SK-N-MC (cell line): ENCODE measurements around the gene KRT79.

Experiments used
- DNase-seq: peaks from one replicate; pipeline ENCODE4 v3.0.0-alpha.2; 2011; ENCODE audit warnings: low read depth, low spot score
- H3K27ac ChIP-seq: fragments of 200-600 bp; sonication (generic); 2 replicates; pipeline ENCODE4 v1.5.1; 2016; ENCODE audit warnings: mixed run types
- H3K36me3 ChIP-seq: fragments of 200-600 bp; sonication (generic); 2 replicates; pipeline ENCODE4 v1.6.1; 2017; ENCODE audit warnings: antibody characterized with exemption, low read length, mixed read lengths; ENCODE audit not compliant: insufficient read depth
- H3K4me3 ChIP-seq: fragments of 200-600 bp; sonication (generic); 2 replicates; pipeline ENCODE4 v1.5.1; 2016
- H3K9ac ChIP-seq: fragments of 200-600 bp; sonication (generic); 2 replicates; pipeline ENCODE4 v1.8.0; 2017; ENCODE audit warnings: mixed run types, mixed read lengths; ENCODE audit not compliant: insufficient read length
- H3K9me3 ChIP-seq: fragments of 200-600 bp; sonication (generic); 2 replicates; pipeline ENCODE4 v1.6.1; 2017; ENCODE audit warnings: low read depth, mild to moderate bottlenecking, antibody characterized with exemption, low read length, moderate library complexity, mixed read lengths
- EZH2 ChIP-seq: fragments of 200-600 bp; sonication (generic); IDR thresholded peaks from one replicate; pipeline ENCODE4 v1.6.1; 2017; ENCODE audit warnings: antibody characterized with exemption
- FOXP2 ChIP-seq: optimal IDR thresholded peaks from 2 replicates; pipeline ENCODE3; 2011; ENCODE audit warnings: mild to moderate bottlenecking, moderate library complexity; ENCODE audit not compliant: insufficient read depth; ENCODE audit errors: extremely low read length, control extremely low read depth
- POLR2AphosphoS5 ChIP-seq: IDR thresholded peaks from 2 replicates; pipeline ENCODE4 v1.6.1; 2012; ENCODE audit warnings: mild to moderate bottlenecking, low read depth, low read length, borderline replicate concordance

KRT79 gene

DNA sequence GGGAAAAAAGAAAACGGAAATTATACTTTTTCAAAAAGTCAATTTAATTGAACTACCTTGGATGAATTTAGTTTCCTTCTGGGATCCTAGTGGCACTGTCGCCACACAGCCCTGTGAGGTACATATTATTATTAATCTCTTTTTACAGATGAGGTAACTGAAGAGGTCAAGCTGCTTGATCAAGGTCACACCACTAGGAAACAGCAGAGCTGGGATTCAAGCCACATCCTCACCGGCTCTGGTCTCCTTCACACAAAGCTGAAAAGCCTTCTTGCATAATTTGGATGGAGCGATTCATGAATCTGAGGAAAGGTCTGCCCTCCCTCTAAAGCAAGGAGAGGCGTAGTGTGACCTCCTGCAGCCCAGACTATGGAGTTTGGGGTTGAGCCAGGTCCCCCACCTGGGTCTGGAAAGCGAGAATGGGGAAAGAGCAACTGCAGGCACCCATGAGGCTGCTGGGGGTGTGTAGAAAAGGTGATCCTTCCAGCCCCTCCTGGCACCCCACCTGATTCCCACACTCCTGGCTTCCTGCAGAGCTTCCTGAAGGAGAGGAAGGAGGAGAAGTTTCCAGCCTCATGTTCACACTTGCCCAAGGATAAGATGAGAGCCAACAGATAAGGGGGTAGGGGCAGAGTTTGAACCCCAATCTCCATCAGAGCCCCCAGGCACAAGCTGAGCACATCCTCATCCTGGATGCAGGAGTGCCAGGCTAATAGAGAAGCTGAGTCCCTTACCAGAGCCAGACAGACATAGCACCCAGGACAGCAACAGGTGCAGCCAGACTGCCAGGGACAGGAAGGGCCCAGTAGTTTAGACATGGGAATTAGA is 3.9 kb upstream of the KRT79 start:
- no peaks in the 10 kb centered on the region for H3K36me3 ChIP-seq
- H3K27ac ChIP-seq: no peak overlapping the region
- no peak for DNase-seq
- H3K9me3 ChIP-seq: no peaks in the 10 kb centered on the region
- no peak overlapping the region for H3K4me3 ChIP-seq
- no peak overlapping the region for H3K9ac ChIP-seq
- no peak for TF ChIP-seq FOXP2
- TF ChIP-seq EZH2: no peak
- no peak for TF ChIP-seq POLR2AphosphoS5

DNA sequence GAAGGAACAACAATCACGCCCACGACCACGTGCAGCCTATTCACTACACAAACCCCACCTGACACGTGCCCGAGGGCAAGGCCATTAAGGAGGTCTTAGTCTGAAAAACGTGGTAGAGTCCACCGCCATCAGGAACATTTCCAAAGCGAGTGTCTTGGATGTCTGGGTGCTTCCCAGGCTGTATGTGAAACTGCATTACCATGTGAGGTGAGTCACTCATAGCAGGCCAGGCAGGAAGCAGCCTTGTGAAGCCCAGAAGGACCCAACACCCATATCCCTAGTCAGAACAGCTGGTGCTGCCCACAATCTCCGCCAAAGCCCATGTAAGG is 3.3 kb upstream of the KRT79 start:
- no peak overlapping the region for H3K27ac ChIP-seq
- no peak for DNase-seq
- no peaks in the 10 kb centered on the region for H3K36me3 ChIP-seq
- H3K9me3 ChIP-seq: no peaks in the 10 kb centered on the region
- TF ChIP-seq POLR2AphosphoS5: no peak
- TF ChIP-seq EZH2: no peak
- TF ChIP-seq FOXP2: no peak
- no peak overlapping the region for H3K4me3 ChIP-seq
- no peak overlapping the region for H3K9ac ChIP-seq

DNA sequence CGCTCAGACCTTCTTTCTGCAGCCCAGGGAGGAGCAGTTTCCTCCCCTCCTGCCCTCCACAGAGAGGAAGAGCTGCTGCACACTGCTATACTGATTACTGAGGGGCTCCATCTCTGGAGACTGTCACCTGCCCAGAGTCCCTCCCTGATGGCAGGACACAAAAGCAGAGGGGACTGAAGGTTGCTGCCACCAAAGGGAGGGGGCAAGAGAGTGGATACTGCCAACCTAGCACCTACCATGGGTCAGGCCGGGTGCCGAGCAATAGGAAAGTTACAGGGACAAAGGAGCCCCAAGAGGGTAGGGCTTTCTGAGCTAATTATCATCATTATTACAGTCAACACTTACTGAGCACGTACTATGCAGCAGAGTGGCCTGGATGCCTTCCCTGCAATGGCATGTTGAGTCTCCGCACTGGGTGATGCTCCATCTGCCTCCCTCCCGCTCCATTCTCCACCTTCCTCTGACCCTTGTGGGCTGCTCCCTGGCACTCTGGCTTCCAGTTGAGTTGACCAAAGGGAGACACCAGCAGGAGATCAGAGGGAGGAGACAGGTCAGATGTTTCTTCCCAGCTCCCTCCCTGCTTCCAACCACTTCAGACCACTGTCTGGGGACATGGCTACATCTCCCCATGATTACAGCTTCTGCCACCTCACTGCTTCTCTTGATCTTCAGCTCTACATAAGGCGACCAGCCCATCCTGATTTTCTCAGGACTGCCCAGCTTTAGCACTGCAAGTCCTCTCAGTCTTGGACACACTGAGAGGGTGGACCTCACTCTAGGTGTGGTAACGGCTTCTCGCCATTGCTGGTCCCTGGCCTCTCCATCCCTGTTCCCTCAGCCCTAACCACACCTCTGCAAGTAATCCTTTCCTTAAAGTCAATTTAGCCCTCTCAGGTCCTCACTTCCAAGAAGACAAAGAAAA is 2.6 kb upstream of the KRT79 start:
- DNase-seq: no peak
- Histone ChIP-seq H3K4me3 (no peak overlapping the region), H3K9ac (no peak overlapping the region), H3K36me3 (no peaks in the 10 kb centered on the region), H3K9me3 (no peaks in the 10 kb centered on the region), H3K27ac (no peak overlapping the region)
- TF ChIP-seq FOXP2: no peak
- TF ChIP-seq EZH2: no peak
- no peak for TF ChIP-seq POLR2AphosphoS5

DNA sequence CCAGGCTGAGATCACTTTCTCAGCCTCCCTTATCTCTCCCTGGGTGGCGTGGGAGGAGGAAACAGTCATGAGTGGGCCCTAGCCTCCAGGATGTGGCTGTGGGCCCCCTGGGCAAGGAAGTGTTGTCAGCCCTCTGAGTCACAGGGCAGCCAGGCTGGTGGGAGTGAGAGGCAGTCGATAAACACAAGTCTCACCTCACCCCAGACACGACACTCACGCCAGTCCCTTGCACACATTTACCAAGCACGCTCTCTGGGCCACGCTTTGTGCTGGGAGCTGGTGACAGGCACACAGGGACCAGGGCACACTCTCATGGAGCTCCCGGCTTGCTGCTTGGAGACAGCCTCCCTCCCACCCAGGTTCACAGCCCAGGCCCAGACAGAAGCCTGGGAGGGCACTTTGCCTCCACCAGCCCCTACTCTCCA is 1.9 kb upstream of the KRT79 start:
- DNase-seq: no peak
- H3K9ac ChIP-seq: no peak overlapping the region
- TF ChIP-seq FOXP2 (no peak), EZH2 (no peak), POLR2AphosphoS5 (no peak)
- no peaks in the 10 kb centered on the region for H3K9me3 ChIP-seq
- H3K27ac ChIP-seq: no peak overlapping the region
- no peak overlapping the region for H3K4me3 ChIP-seq
- H3K36me3 ChIP-seq: no peaks in the 10 kb centered on the region

DNA sequence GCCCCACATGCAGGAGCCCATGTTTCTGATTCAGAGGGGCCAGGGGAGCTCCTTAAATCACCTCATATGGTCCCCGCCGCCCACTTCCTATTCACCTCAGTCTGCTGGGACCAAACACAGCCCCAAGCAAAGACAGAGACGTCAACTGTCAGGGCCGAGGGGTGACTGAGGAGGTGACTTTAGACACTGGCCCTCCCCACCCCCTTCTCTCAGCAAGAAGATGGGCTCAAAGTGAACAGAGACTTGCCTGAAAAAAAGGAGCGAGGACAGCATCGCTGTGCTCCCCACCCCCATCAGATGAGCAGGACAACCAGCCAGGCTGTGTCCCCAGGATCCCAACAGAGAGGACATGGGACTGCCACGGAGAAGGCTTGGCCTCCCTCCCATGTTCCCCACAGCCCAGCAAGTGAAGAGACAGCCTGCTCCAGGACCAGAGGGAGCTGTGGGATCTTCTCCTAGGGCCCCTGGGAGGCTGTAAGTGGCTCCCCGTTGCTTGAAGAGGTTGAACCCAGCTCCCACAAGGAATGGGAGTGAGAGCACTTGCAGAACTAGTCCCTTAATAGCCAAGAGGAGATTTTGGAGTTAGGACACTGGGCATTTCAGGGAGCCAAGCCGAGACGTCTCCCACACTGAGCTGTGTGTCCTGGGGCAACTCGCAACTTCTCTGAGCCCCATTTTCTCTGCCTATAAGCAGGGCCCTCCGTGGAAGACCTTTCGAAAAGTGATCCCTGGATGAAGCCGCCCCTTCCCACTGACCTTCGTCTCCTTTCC is 1.3 kb upstream of the KRT79 start:
- no peak for DNase-seq
- Histone ChIP-seq H3K36me3 (no peaks in the 10 kb centered on the region), H3K4me3 (no peak overlapping the region), H3K9me3 (no peaks in the 10 kb centered on the region), H3K27ac (no peak overlapping the region), H3K9ac (no peak overlapping the region)
- no peak for TF ChIP-seq FOXP2
- TF ChIP-seq EZH2: no peak
- no peak for TF ChIP-seq POLR2AphosphoS5

DNA sequence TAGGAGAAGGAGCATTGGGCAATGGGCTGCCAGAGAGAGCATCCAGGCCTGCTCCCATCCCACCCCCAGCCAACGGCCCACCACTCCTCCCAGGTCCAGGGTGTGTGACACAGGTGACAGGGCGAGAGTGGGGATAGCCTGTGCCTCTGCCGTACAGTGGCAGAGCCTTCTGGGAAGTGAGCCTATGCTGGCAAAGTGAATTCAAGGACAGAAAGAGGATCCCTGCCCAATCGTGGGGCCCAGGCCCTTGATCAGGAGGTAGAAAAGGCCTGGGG is 553 bp upstream of the KRT79 start:
- no peak for TF ChIP-seq EZH2
- no peak for TF ChIP-seq POLR2AphosphoS5
- no peak for TF ChIP-seq FOXP2
- Histone ChIP-seq H3K9ac (no peak overlapping the region), H3K36me3 (no peaks in the 10 kb centered on the region), H3K4me3 (no peak overlapping the region), H3K27ac (no peak overlapping the region), H3K9me3 (no peaks in the 10 kb centered on the region)
- DNase-seq: no peak

DNA sequence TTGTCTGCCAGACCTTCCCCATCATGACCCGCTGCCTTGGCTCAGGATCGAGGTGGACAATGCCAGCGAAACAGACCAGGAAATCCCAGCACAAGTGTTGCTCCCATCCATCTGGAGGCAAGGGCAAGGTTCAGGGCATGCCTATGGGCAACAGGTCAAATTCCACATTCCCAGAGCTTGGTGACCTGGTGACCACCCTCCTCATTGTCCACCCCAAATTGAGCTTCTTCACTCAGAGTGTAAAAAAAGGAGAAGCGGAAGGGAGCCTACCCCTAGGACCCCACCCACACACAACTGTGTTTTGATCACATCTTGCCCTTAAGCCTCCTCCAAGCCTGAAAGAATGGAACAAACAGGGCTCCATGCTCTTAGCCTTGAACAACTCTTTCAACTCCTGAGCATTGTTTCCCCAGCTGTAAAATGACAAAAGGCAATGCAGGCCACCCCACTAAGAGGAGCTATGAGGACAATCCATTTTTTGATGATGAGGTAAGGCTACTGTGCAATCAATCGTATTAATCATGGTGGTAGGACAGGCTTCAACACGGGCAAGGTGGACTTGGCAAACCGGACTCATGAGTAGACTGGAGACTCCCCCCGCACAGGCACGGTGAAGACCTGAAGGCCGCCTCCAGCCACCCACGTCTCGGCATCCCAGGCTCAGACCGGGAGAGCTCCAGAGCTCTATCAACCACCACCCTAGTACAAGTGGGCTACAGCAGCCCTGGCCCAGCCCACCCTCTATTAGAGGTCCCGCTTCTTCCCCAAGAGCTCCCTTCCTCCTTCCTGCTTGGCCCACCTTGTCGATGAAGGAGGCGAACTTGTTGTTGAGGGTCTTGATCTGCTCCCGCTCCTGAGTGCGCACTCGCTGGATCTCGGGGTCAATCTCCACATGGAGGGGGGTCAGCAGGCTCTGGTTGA is 866 bp downstream of the KRT79 start:
- H3K36me3 ChIP-seq: no peaks in the 10 kb centered on the region
- no peak overlapping the region for H3K4me3 ChIP-seq
- H3K9me3 ChIP-seq: no peaks in the 10 kb centered on the region
- no peak overlapping the region for H3K9ac ChIP-seq
- no peak overlapping the region for H3K27ac ChIP-seq
- DNase-seq: no peak
- TF ChIP-seq FOXP2 (no peak), POLR2AphosphoS5 (no peak)

DNA sequence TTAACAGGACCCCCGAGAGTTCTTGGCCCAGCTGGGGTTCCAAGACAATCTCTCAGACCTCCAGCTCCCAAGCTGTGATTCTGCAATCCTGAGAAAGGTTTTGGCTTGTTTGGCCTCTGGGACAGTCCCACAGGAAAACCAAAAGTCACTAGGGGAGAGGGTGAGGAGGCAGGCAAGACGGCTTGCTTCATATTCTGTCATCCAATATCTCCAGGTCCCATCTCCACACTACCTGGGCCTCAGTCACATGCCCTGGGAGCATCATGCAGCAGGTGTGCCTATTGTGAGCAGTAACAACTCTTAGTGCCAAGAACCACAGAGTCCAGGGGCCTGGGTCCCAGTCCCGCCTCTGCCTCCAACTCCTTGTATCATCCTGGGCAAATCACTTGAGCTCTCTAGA is 1.7 kb downstream of the KRT79 start:
- TF ChIP-seq EZH2 (no peak), POLR2AphosphoS5 (no peak), FOXP2 (no peak)
- H3K9ac ChIP-seq: no peak overlapping the region
- no peaks in the 10 kb centered on the region for H3K9me3 ChIP-seq
- H3K4me3 ChIP-seq: no peak overlapping the region
- DNase-seq: no peak
- H3K36me3 ChIP-seq: no peaks in the 10 kb centered on the region
- H3K27ac ChIP-seq: no peak overlapping the region
